Measurements from ENCODE around the gene GSTK1. TPM values are rescaled to one million over a fixed set of nuclear protein-coding genes. Genes with fewer than 3 reads are reported as not detected.

The GSTK1 gene
- total and polyA plus RNA-seq, 9 of the 15 experiments (the other 6 are each of a cell fraction or from before 2014, with no cell fraction given), result 155 to 441 (median 233) TPM

DNA sequence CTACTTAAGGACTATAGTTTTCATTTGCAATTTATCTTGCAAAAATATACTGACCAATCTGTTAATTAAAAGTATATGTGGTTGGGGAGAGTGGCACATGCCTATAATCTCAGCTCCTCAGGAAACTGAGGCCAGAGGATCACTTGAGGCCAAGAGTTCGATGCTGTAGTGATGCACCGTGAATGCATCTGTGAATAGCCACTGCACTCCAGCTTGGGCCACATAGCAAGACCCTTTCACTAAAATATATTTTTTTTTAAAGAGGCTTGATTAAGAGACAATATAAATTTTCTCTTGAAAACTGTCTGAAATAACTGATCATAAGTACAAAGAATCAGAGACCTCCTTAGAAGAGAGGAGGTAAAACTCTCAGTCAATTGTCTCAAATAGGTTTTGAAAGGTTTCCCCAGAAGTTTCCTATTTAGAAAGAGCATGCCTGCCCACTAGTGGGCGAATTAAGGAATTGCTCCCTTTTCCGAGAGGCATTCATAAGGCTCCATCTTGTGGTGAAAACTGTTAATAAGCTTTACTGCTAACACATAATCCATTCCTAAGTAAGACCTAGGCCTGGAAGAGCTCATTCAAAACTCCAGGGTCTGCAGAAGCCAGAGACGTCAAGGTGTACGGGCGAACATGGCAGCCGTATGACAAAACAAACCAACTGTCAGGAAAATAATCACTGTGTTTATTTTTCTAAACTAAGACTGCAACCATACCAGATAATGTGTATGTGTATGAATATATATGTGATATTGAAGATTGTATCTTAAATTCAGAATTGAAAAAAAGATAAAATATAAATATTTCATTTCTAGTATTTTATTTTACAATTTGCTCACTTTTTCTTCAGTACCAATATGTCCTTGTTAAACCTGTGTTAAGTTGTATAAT is 48.2 kb upstream of the GSTK1 start (continued):
- TF ChIP-seq FOSL1 (tag; conservative IDR thresholded peaks at IDR 0.05) (0 out of 2 replicates have a peak, but pooled peaks have one; percentile 11), SMAD4 (CRISPR knock-in tag; conservative IDR thresholded peaks at IDR 0.05) (no peak), NCOA2 (IDR thresholded peaks at IDR 0.05; ENCODE audit: partially characterized antibody in 2 of 2) (peak in 1 of 2 experiments; percentile 43), CC2D1A (IDR thresholded peaks at IDR 0.05) (peak; percentile 91), PML (IDR thresholded peaks at IDR 0.05; ENCODE audit: low read length) (0 out of 2 replicates have a peak, but pooled peaks have one; percentile 23), MAZ (CRISPR knock-in tag; conservative IDR thresholded peaks at IDR 0.05 in 1 of 2, IDR thresholded peaks at IDR 0.05 in 1 of 2) (peak in 1 of 2 experiments; percentile 23; a peak in 1 of 4 replicates), CREB1 (IDR thresholded peaks at IDR 0.05) (peak; percentile 11; the same call in 1 of the 2 replicates), CREB1 (CRISPR knock-in tag; IDR thresholded peaks at IDR 0.05) (no peak), SUPT5H (IDR thresholded peaks at IDR 0.05) (no peak), POLR2G (IDR thresholded peaks at IDR 0.05; ENCODE audit: low read depth, low read length) (no peak), TEAD4 (IDR thresholded peaks at IDR 0.05; ENCODE audit: low read length) (peak; percentile 62), TEAD4 (CRISPR knock-in tag; IDR thresholded peaks at IDR 0.05; ENCODE audit: borderline replicate concordance) (no peak), CEBPG (CRISPR knock-in tag; IDR thresholded peaks at IDR 0.05) (no peak), CEBPG (tag; conservative IDR thresholded peaks at IDR 0.05 in 1 of 2, IDR thresholded peaks at IDR 0.05 in 1 of 2) (no peak), JUND (IDR thresholded peaks at IDR 0.05; ENCODE audit: borderline replicate concordance, low read depth, low read length) (peak; percentile 57; the same call in 1 of the 2 replicates), JUND (tag; IDR thresholded peaks at IDR 0.05; ENCODE audit: borderline replicate concordance, low read depth, low read length) (no peak), SAFB2 (IDR thresholded peaks at IDR 0.05; ENCODE audit: borderline replicate concordance, low read depth, low read length, severe bottlenecking) (no peak)
- TF ChIP-seq, protein P1, sequence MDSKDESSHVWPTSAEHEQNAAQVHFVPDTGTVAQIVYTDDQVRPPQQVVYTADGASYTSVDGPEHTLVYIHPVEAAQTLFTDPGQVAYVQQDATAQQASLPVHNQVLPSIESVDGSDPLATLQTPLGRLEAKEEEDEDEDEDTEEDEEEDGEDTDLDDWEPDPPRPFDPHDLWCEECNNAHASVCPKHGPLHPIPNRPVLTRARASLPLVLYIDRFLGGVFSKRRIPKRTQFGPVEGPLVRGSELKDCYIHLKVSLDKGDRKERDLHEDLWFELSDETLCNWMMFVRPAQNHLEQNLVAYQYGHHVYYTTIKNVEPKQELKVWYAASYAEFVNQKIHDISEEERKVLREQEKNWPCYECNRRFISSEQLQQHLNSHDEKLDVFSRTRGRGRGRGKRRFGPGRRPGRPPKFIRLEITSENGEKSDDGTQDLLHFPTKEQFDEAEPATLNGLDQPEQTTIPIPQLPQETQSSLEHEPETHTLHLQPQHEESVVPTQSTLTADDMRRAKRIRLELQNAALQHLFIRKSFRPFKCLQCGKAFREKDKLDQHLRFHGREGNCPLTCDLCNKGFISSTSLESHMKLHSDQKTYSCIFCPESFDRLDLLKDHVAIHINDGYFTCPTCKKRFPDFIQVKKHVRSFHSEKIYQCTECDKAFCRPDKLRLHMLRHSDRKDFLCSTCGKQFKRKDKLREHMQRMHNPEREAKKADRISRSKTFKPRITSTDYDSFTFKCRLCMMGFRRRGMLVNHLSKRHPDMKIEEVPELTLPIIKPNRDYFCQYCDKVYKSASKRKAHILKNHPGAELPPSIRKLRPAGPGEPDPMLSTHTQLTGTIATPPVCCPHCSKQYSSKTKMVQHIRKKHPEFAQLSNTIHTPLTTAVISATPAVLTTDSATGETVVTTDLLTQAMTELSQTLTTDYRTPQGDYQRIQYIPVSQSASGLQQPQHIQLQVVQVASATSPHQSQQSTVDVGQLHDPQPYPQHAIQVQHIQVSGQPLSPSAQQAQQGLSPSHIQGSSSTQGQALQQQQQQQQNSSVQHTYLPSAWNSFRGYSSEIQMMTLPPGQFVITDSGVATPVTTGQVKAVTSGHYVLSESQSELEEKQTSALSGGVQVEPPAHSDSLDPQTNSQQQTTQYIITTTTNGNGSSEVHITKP (IDR thresholded peaks at IDR 0.05; ENCODE audit: partially characterized antibody), result peak; percentile 23
- TF ChIP-seq, protein P2, sequence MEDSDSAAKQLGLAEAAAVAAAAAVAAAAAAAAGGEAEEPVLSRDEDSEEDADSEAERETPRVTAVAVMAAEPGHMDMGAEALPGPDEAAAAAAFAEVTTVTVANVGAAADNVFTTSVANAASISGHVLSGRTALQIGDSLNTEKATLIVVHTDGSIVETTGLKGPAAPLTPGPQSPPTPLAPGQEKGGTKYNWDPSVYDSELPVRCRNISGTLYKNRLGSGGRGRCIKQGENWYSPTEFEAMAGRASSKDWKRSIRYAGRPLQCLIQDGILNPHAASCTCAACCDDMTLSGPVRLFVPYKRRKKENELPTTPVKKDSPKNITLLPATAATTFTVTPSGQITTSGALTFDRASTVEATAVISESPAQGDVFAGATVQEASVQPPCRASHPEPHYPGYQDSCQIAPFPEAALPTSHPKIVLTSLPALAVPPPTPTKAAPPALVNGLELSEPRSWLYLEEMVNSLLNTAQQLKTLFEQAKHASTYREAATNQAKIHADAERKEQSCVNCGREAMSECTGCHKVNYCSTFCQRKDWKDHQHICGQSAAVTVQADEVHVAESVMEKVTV (CRISPR knock-in tag; IDR thresholded peaks at IDR 0.05), result peak; percentile 99
- TF ChIP-seq, protein P3, sequence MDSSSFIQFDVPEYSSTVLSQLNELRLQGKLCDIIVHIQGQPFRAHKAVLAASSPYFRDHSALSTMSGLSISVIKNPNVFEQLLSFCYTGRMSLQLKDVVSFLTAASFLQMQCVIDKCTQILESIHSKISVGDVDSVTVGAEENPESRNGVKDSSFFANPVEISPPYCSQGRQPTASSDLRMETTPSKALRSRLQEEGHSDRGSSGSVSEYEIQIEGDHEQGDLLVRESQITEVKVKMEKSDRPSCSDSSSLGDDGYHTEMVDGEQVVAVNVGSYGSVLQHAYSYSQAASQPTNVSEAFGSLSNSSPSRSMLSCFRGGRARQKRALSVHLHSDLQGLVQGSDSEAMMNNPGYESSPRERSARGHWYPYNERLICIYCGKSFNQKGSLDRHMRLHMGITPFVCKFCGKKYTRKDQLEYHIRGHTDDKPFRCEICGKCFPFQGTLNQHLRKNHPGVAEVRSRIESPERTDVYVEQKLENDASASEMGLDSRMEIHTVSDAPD (CRISPR knock-in tag; IDR thresholded peaks at IDR 0.05), result no peak

Data from K562 (cell line).